OCI-LY7 (cell line): ENCODE measurements around the gene MAP3K20. TPM values are rescaled to one million over a fixed set of nuclear protein-coding genes. Genes with fewer than 3 reads are reported as not detected.

Experiments
- BruUV-seq: library from RNA; stranded (reverse); fragments of 400-500 nt; replicated peaks from 2 replicates; lab custom pipeline; 2021; lab: Mats Ljungman, UMichigan
- CTCF ChIA-PET: fragments of 300-600 bp; sonication (Branson Sonifier 250); formaldehyde crosslinking; loops from one replicate; lab custom pipeline; 2022; ENCODE audit warnings: antibody characterized with exemption; ENCODE audit not compliant: unreplicated experiment; lab: Charles Lee
- POLR2A ChIA-PET: fragments of 300-600 bp; sonication (Branson Sonifier 250); formaldehyde crosslinking; loops from one replicate; lab custom pipeline; 2022; ENCODE audit warnings: antibody characterized with exemption; lab: Charles Lee
- DNase-seq: peaks from one replicate; pipeline ENCODE4 v3.0.0-alpha.2; 2015; ENCODE audit warnings: low spot score
- H2AFZ ChIP-seq: fragments of 200-600 bp; sonication (generic), shearing (Covaris generic); 2 replicates; pipeline ENCODE4 v1.6.1; 2014; ENCODE audit warnings: mild to moderate bottlenecking, antibody characterized with exemption, low read length, moderate library complexity
- H3K27ac ChIP-seq: fragments of 200-600 bp; sonication (generic); 2 replicates; pipeline ENCODE4 v1.5.1; 2014; ENCODE audit warnings: mixed run types, low read depth, mild to moderate bottlenecking, moderate library complexity, low read length, inconsistent platforms; ENCODE audit not compliant: poor library complexity, severe bottlenecking
- H3K36me3 ChIP-seq: fragments of 200-600 bp; sonication (generic); 2 replicates; pipeline ENCODE4 v1.6.1; 2014; ENCODE audit warnings: mild to moderate bottlenecking, antibody characterized with exemption, low read length, moderate library complexity, mixed read lengths; ENCODE audit not compliant: insufficient read depth
- H3K4me1 ChIP-seq: fragments of 200-600 bp; sonication (generic); 2 replicates; pipeline ENCODE4 v1.5.1; 2014; ENCODE audit warnings: mild to moderate bottlenecking, low read length; ENCODE audit not compliant: insufficient read depth, poor library complexity, severe bottlenecking
- H3K4me2 ChIP-seq: fragments of 200-600 bp; sonication (generic); 2 replicates; pipeline ENCODE4 v1.6.1; 2014; ENCODE audit warnings: mild to moderate bottlenecking, low read length
- H3K4me3 ChIP-seq: fragments of 200-600 bp; sonication (generic); 2 replicates; pipeline ENCODE4 v1.5.1; 2014; ENCODE audit warnings: mild to moderate bottlenecking, low read depth, low read length; ENCODE audit not compliant: poor library complexity, severe bottlenecking
- H3K79me2 ChIP-seq: fragments of 200-600 bp; sonication (generic); 2 replicates; pipeline ENCODE4 v1.6.1; 2016; ENCODE audit warnings: low read depth, mild to moderate bottlenecking, low read length, moderate library complexity, mixed read lengths; ENCODE audit not compliant: insufficient read depth
- H3K9me2 ChIP-seq: fragments of 200-600 bp; sonication (generic); 2 replicates; pipeline ENCODE4 v1.6.1; 2016; ENCODE audit warnings: mild to moderate bottlenecking, low read length, mixed read lengths; ENCODE audit not compliant: insufficient read depth
- H3K9me3 ChIP-seq: fragments of 200-600 bp; sonication (generic); 2 replicates; pipeline ENCODE4 v1.6.1; 2014; ENCODE audit warnings: mild to moderate bottlenecking, mixed run types, low read length, mixed read lengths
- H4K20me1 ChIP-seq: fragments of 200-600 bp; sonication (generic); 2 replicates; pipeline ENCODE4 v1.6.1; 2014; ENCODE audit warnings: mild to moderate bottlenecking, antibody characterized with exemption, low read length, moderate library complexity, mixed read lengths; ENCODE audit not compliant: insufficient read depth
- EZH2phosphoT487 ChIP-seq: fragments of 200-600 bp; sonication (generic); IDR thresholded peaks from 2 replicates; pipeline ENCODE4 v1.6.1; 2018; ENCODE audit warnings: low read depth, borderline replicate concordance, mild to moderate bottlenecking, mixed run types, antibody characterized with exemption, low read length, moderate library complexity, mixed read lengths
- intact Hi-C: fragments of 100-400 bp; cut with micrococcal nuclease; formaldehyde crosslinking; loops from one replicate; pipeline ENCODE4 v1.10.0; 2022; ENCODE audit not compliant: unreplicated experiment
- total RNA-seq, 2 experiments: library from RNA; depleted of rRNA in 1 of 2; stranded (reverse); fragments of >200 nt in 1 of 2; shearing (Covaris generic) in 1 of 2; gene quantifications; 2 replicates each; pipeline ENCODE4 v1.2.3, GENCODE V29; 2014 to 2022
- TF ChIP-seq, protein P1 (sequence below): fragments of 200-600 bp; sonication (generic); conservative IDR thresholded peaks from 2 replicates; pipeline ENCODE4 v1.5.1; 2014; ENCODE audit warnings: mild to moderate bottlenecking, antibody characterized with exemption, low read length, moderate library complexity, mixed read lengths

MAP3K20 gene
- total RNA-seq, 2 experiments from 2014 or later, result 8.2 to 17.9 TPM

DNA sequence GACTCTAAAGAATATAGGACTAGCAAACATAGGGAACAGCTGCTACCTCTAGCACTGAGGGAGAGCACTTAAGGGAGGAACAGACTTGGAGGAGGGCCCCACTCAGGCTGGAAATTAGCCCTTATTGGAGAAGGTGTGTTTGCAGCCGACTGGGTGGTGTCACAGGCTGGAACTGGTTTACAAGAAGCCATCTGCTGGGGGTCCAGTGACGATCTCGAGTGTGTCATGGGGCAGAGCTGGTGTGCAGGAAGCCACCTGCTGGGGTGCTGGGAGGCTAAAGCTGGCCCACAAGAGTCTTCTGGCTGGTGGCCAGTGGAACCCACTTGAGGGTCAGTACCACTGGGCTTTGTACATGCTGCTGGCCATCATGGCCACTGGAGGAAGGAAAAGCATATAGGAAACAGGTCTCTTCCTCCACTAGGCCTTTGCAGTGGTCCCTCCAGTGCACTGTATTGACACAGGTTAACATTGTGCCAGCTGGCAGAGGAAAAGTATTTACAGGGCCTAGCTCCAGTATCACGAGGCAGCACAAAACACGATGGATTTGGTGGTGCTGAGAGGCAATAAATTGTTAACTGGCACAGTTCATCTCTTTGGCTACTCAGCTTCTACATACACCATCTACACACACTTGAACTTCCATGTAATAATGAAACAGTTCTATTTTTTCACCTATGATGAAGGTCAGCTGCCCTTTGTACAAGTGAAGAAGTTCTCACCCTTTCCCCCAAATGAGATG lies 43.6 kb downstream of the MAP3K20 start:
- ChIA-PET CTCF (no interaction called here), POLR2A (no interaction called here)
- no peak overlapping the region for H3K4me2 ChIP-seq
- H3K9me3 ChIP-seq, result no peaks in the 10 kb centered on the region
- intact Hi-C loops, result no loop called here
- no peaks in the 10 kb centered on the region for H3K9me2 ChIP-seq
- no peak overlapping the region for H3K4me3 ChIP-seq
- H3K79me2 ChIP-seq, result no peaks in the 10 kb centered on the region
- H3K4me1 ChIP-seq, result no peaks in the 10 kb centered on the region
- H3K36me3 ChIP-seq, result no peaks in the 10 kb centered on the region
- no TSS peak for BruUV-seq
- no peak overlapping the region for H2AFZ ChIP-seq
- no peak for DNase-seq
- TF ChIP-seq, protein P1, sequence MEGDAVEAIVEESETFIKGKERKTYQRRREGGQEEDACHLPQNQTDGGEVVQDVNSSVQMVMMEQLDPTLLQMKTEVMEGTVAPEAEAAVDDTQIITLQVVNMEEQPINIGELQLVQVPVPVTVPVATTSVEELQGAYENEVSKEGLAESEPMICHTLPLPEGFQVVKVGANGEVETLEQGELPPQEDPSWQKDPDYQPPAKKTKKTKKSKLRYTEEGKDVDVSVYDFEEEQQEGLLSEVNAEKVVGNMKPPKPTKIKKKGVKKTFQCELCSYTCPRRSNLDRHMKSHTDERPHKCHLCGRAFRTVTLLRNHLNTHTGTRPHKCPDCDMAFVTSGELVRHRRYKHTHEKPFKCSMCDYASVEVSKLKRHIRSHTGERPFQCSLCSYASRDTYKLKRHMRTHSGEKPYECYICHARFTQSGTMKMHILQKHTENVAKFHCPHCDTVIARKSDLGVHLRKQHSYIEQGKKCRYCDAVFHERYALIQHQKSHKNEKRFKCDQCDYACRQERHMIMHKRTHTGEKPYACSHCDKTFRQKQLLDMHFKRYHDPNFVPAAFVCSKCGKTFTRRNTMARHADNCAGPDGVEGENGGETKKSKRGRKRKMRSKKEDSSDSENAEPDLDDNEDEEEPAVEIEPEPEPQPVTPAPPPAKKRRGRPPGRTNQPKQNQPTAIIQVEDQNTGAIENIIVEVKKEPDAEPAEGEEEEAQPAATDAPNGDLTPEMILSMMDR, result no peak
- TF ChIP-seq EZH2phosphoT487, result no peak
- H3K27ac ChIP-seq, result no peak overlapping the region
- H4K20me1 ChIP-seq, result no peaks in the 10 kb centered on the region

GRCh38 chr2:173119944-173120343 lies 44.3 kb downstream of the MAP3K20 start:
- no peaks in the 10 kb centered on the region for H3K9me3 ChIP-seq
- no peak overlapping the region for H2AFZ ChIP-seq
- ChIA-PET POLR2A (no interaction called here), CTCF (no interaction called here)
- H3K36me3 ChIP-seq, result no peaks in the 10 kb centered on the region
- no TSS peak for BruUV-seq
- DNase-seq, result no peak
- H3K9me2 ChIP-seq, result no peaks in the 10 kb centered on the region
- H3K27ac ChIP-seq, result no peak overlapping the region
- no peaks in the 10 kb centered on the region for H3K79me2 ChIP-seq
- no peaks in the 10 kb centered on the region for H4K20me1 ChIP-seq
- H3K4me3 ChIP-seq, result no peak overlapping the region
- no peak for TF ChIP-seq EZH2phosphoT487
- TF ChIP-seq, protein P1, result no peak
- intact Hi-C loops, result no loop called here
- no peaks in the 10 kb centered on the region for H3K4me1 ChIP-seq
- no peak overlapping the region for H3K4me2 ChIP-seq

GRCh38 chr2:173122936-173123335 lies 47.3 kb downstream of the MAP3K20 start:
- Histone ChIP-seq H3K27ac (no peak overlapping the region), H4K20me1 (no peaks in the 10 kb centered on the region), H2AFZ (no peak overlapping the region), H3K9me2 (no peaks in the 10 kb centered on the region), H3K4me3 (no peak overlapping the region), H3K4me1 (no peaks in the 10 kb centered on the region), H3K9me3 (no peaks in the 10 kb centered on the region), H3K79me2 (no peaks in the 10 kb centered on the region), H3K36me3 (no peaks in the 10 kb centered on the region), H3K4me2 (no peak overlapping the region)
- no TSS peak for BruUV-seq
- TF ChIP-seq, protein P1, result no peak
- TF ChIP-seq EZH2phosphoT487, result no peak
- intact Hi-C loops, result no loop called here
- ChIA-PET CTCF (no interaction called here), POLR2A (no interaction called here)
- DNase-seq, result no peak
